Measurements from ENCODE around the gene SPX.

SPX gene

GRCh38 chr12:21501258-21502163 lies 24.6 kb upstream of the SPX start, which contains the start of the genes GOLT1B and RECQL:
Gene GOLT1B, plus strand, starts transcription at chr12:21501789. Its CDS starts 135 bp downstream, at chr12:21501924.
Gene RECQL, minus strand, starts transcription at chr12:21501635. Its CDS starts 2,065 bp downstream, at chr12:21499570.
- peak within 1 kb of the TSS; percentile 92 for H3K4me3 ChIP-seq (ENCODE audit: low read length)
- TF ChIP-seq CTCF (IDR thresholded peaks at IDR 0.05; ENCODE audit: insufficient read depth, low read depth, low read length, missing control alignments), result no peak
- peak; percentile 99 for DNase-seq (ENCODE audit: low read depth)

DNA sequence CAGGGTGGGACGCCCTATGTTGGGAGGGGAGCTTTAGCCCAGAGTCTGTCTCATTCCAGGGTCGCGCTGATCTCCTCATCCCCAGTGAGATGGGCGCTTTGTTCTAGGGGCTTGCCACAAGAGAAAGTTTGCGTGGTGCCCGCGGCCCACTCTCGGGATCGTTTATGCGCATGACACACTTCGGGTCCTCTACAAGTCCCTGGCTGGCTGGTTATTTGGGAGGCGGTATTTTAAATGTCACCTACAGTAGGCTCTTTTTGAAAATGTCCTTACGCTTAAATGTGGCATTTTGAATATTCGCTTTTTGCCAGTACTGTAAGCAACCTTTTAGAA lies 24.0 kb upstream of the SPX start:
- peak overlapping the region; percentile 92 for H3K4me3 ChIP-seq (ENCODE audit: low read length)
- TF ChIP-seq CTCF (IDR thresholded peaks at IDR 0.05; ENCODE audit: insufficient read depth, low read depth, low read length, missing control alignments), result no peak
- DNase-seq (ENCODE audit: low read depth), result peak; percentile 24

- H3K4me3 ChIP-seq (ENCODE audit: low read length), result peak overlapping the region; percentile 1
- DNase-seq (ENCODE audit: low read depth), result no peak
- TF ChIP-seq CTCF (IDR thresholded peaks at IDR 0.05; ENCODE audit: insufficient read depth, low read depth, low read length, missing control alignments), result no peak
Measured at GRCh38 chr12:21502872-21503271, 23.2 kb upstream of the SPX start.

DNA sequence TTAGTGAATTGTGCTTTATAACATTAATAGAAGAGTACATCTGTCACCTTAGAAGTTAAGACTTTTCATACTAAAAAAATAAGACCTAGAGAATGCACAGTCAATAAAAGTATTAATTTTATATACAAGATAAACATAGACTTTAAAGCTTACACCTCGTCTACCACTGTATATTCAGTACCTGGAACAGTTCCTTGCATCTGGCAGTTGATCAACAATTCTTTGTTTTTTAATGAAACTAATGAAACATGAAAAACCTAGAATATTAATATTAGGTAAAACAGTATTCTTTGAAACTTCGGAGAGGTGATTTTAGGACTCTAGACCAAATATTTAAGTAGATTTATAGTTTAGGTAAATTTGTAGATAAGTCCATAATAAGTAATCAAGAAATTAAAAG lies 20.2 kb upstream of the SPX start:
- no peak overlapping the region for H3K4me3 ChIP-seq (ENCODE audit: low read length)
- TF ChIP-seq CTCF (IDR thresholded peaks at IDR 0.05; ENCODE audit: insufficient read depth, low read depth, low read length, missing control alignments), result no peak
- no peak for DNase-seq (ENCODE audit: low read depth)

DNA sequence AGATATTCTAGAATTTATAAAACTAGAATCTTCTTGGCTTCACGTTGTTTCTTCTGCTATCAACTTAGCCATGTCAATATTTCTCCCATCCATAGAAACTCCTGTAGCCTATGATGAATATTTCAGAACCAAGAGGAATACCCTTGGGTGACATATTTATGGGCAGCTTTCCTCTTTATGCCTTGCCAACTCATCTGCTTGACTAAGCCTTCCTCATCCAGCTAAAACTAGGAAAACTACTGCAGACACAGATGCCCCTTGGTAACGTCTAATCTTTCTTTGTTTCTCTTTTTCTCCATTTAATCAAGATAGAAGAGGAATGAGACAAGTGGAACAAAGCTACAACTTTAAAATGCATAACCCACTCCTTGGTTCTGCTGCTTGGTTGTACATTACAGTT lies 18.2 kb upstream of the SPX start:
- no peak for DNase-seq (ENCODE audit: low read depth)
- H3K4me3 ChIP-seq (ENCODE audit: low read length), result no peak overlapping the region
- TF ChIP-seq CTCF (IDR thresholded peaks at IDR 0.05; ENCODE audit: insufficient read depth, low read depth, low read length, missing control alignments), result no peak

DNA sequence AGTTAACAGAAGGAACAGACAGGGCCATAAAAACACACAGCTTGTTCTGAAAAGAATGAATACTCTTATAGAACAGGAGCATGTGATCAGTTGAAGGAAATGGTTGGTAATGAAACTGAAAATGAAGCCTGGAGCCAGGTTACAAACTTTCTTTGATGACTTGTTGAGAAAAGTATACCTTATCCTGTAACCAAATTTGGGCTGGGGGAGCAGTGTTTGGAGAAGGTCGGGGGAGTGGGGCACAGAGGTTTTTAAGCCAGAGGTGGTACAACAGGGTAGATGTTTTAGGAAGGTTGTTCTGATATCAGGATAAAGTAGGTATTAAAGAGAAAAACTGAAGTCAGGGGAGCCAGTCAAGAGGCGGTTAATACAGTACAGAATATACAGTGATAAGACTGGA lies 16.3 kb upstream of the SPX start:
- no peak for DNase-seq (ENCODE audit: low read depth)
- TF ChIP-seq CTCF (IDR thresholded peaks at IDR 0.05; ENCODE audit: insufficient read depth, low read depth, low read length, missing control alignments), result no peak
- H3K4me3 ChIP-seq (ENCODE audit: low read length), result no peak overlapping the region

- H3K4me3 ChIP-seq (ENCODE audit: low read length), result no peak overlapping the region
- no peak for DNase-seq (ENCODE audit: low read depth)
- TF ChIP-seq CTCF (IDR thresholded peaks at IDR 0.05; ENCODE audit: insufficient read depth, low read depth, low read length, missing control alignments), result no peak
Measured at GRCh38 chr12:21516281-21516680, 9.8 kb upstream of the SPX start.
